ENCODE results near the gene RPL31.

DNA sequence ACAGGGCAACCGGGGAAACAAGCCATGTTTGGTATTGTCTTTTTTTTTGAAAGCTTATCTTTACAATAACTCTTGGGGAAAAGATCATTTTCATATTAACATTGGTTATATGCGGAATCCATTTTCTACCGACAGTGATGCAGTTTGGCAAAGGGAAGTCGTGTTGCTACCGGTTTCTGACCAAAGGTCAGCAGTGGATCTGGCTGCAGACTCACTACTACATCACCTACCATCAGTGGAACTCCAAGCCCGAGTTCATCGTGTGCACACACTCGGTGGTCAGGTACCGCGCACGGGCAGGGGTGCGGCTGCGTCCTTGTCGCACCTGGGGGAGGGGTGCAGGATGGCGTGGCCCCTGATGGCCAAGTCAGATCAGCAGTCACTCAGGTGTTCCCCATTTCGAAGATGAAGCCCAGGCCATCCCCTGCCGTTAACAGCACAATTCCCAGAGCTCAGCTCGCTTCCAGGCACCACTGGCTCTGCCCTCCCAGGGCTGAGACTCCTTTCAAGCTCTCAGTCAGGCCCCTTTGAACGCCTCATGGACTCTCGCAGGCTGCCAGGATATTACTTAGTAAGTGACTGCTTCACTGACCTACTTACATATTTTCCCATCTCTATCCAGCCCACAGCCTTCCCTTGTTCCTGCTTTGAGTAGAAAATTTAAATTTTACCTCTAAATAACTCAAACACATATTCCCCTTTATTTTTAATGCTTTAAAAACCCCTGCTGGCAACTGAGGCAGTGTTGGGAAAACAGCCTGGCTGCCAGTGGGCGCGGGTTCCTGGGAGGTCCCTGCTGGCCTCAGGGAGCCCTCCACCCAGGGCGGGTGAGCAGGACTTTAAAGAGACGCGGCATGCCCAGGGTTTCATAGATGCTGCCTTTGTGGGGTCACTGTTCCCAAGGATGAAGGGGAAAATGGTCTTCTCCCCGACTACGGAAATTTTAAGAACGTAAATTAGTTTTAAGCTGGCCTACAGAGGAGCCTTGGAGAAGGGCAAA is 33.6 kb upstream of the RPL31 start:
- no peak for TF ChIP-seq SNAI2 (CRISPR knock-in tag; IDR thresholded peaks at IDR 0.05)
- TF ChIP-seq PPARA (CRISPR knock-in tag; IDR thresholded peaks at IDR 0.05; ENCODE audit: borderline replicate concordance): no peak
- TF ChIP-seq TOX (CRISPR knock-in tag; IDR thresholded peaks at IDR 0.05; ENCODE audit: borderline replicate concordance): no peak
- TF ChIP-seq, protein P1, sequence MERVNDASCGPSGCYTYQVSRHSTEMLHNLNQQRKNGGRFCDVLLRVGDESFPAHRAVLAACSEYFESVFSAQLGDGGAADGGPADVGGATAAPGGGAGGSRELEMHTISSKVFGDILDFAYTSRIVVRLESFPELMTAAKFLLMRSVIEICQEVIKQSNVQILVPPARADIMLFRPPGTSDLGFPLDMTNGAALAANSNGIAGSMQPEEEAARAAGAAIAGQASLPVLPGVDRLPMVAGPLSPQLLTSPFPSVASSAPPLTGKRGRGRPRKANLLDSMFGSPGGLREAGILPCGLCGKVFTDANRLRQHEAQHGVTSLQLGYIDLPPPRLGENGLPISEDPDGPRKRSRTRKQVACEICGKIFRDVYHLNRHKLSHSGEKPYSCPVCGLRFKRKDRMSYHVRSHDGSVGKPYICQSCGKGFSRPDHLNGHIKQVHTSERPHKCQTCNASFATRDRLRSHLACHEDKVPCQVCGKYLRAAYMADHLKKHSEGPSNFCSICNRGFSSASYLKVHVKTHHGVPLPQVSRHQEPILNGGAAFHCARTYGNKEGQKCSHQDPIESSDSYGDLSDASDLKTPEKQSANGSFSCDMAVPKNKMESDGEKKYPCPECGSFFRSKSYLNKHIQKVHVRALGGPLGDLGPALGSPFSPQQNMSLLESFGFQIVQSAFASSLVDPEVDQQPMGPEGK (CRISPR knock-in tag; IDR thresholded peaks at IDR 0.05; ENCODE audit: borderline replicate concordance): no peak

Data from SK-N-SH treated with all-trans-retinoic acid at 6 μM for 48 hours (cell line).